HG02981 (cell line): ENCODE results near the gene FAAP100.
"Not testable (repeated sequence)": the region's sequence is repeated elsewhere in the genome, so short reads cannot be mapped to it uniquely, and the experiment has no call there.

Experiments
- ATAC-seq: cut with Tn5 transposase; IDR thresholded peaks from one replicate; pipeline ENCODE4 v1.9.1; 2021; ENCODE audit warnings: mild to moderate bottlenecking, moderate library complexity; ENCODE audit not compliant: unreplicated experiment

FAAP100 gene

DNA sequence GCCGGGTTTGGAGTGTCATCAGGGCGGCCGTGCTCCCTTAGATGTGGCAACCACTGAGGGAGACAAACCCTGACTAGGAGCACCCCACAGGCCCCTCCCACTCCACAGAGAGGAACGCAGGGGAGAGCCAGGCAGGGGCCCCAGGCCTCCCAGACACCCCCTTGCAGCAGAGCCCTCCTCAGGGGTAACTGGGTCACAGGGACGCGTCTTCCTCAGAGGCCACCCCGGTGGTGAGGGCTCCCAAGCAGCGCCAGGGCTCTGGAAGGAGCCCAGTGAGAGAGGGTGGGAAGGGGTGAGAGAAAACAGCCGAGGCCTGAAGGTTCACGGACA is 12.6 kb downstream of the FAAP100 start:
- ATAC-seq: no peak

GRCh38 chr17:81538651-81539570 is 13.2 kb downstream of the FAAP100 start:
- no peak for ATAC-seq

GRCh38 chr17:81537856-81538555 is 14.1 kb downstream of the FAAP100 start:
- ATAC-seq: no peak

- ATAC-seq: no peak
Observed at GRCh38 chr17:81537343-81537855, 14.8 kb downstream of the FAAP100 start.

DNA sequence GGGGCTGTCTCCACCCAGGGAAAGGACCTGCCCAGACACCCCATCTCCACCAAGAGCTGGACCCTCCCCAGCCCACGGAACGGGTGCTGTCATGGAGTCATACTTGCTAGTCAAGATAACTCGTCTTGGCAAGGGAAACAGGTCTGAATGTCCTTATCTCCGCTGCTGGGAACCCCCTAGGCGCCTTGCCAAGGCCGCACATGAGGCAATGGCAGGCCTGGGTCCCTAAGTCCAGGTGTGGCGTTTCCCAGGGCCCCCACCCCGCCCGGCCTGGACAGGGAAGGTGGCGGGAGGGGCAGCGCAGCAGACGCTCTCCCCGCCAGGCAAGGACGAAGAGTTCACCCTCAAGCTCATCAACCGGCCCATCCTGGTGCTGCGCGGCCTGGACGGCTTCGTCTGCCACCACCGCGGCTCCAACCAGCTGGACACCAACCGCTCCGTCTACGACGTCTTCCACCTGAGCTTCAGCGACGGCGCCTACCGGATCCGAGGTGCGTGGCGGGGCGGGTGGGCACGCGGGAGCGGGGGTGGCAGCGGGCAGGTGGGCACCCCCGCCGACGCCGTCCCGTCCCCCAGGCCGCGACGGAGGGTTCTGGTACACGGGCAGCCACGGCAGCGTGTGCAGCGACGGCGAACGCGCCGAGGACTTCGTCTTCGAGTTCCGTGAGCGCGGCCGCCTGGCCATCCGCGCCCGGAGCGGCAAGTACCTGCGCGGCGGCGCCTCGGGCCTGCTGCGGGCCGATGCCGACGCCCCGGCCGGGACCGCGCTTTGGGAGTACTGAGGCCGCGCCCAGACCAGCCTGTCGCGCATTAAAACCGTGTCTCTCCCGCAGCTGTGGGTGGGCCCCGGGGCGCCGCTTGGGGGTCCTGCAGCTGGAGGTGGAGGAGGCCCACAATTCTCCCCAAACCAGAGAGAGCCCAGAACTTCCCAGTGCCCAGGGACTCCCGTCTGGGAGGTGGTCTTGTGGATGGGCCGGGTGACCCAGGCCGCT is 15.6 kb downstream of the FAAP100 start:
- ATAC-seq: no peak

- ATAC-seq: no peak
Observed at GRCh38 chr17:81535480-81536298, 16.5 kb downstream of the FAAP100 start.

DNA sequence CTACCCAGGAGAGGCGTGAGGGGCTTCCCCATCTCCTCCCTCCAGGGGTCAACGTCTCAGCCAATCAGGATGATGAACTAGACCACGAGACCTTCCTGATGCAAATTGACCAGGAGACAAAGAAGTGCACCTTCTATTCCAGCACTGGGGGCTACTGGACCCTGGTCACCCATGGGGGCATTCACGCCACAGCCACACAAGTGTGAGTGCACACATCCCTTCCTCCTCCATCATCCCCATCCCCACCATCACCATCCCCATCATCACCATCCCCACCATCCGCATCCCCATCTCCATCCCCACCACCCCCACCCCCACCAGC is 17.2 kb downstream of the FAAP100 start:
- no peak for ATAC-seq

GRCh38 chr17:81534157-81535006 is 17.8 kb downstream of the FAAP100 start:
- ATAC-seq: no peak

GRCh38 chr17:81533339-81534141 is 18.6 kb downstream of the FAAP100 start:
- ATAC-seq: no peak

- no peak for ATAC-seq
Observed at GRCh38 chr17:81532490-81533287, 19.5 kb downstream of the FAAP100 start.

DNA sequence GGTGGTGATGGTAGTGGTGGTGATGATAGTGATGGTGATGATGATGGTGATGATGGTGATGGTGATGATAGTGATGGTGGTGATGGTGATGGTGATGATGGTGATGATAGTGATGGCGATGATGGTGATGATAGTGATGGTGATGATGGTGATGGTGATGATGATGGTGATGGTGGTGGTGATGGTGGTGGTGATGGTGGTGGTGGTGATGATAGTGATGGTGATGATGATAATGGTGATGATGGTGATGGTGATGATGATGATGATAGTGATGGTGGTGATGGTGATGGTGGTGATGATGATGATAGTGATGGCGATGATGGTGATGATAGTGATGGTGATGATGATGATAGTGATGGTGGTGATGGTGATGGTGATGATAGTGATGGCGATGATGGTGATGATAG is 20.2 kb downstream of the FAAP100 start:
- ATAC-seq: not testable (repeated sequence)

DNA sequence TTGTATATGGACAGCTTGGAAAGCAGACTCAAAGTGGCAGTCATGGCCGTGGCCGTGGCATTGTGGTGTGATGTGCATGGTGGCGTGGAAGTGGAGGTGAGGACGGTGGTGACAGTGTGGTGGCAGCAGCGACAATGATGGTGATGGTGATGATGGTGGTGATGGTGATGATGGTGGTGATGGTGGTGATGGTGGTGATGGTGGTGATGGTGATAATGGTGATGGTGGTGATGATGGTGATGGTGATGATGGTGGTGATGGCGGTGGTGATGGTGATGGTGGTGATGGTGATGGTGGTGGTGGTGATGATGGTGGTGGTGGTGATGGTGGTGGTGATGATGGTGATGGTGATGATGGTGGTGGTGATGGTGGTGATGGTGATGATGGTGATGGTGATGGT is 21.1 kb downstream of the FAAP100 start:
- not testable (repeated sequence) for ATAC-seq

DNA sequence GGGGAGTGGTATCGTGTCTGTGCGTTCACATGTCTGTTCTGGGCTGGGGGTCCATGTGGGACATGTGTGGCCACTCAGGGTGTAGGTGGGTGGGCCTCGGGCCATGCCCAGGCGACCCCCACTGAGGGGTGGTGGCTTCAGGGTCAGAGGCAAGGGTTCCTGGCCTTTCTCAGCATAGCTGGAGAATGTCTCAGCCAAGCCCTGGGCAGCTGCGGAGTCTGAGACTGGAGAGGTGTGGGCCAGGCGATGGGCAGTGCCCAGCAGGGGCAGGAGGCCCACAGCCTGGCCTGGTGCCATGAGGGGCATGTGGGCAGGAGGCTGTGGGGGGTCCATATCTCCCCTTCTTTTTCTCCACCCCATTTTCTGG is 22.7 kb downstream of the FAAP100 start:
- ATAC-seq: no peak

DNA sequence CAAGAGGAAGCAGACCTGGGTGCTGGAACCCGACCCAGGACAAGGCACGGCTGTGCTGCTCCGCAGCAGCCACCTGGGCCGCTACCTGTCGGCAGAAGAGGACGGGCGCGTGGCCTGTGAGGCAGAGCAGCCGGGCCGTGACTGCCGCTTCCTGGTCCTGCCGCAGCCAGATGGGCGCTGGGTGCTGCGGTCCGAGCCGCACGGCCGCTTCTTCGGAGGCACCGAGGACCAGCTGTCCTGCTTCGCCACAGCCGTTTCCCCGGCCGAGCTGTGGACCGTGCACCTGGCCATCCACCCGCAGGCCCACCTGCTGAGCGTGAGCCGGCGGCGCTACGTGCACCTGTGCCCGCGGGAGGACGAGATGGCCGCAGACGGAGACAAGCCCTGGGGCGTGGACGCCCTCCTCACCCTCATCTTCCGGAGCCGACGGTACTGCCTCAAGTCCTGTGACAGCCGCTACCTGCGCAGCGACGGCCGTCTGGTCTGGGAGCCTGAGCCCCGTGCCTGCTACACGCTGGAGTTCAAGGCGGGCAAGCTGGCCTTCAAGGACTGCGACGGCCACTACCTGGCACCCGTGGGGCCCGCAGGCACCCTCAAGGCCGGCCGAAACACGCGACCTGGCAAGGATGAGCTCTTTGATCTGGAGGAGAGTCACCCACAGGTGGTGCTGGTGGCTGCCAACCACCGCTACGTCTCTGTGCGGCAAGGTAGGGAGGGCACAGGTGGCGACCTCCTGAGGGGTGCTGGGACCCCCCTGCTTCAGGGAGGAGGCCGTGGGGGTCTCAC is 23.3 kb downstream of the FAAP100 start:
- no peak for ATAC-seq

DNA sequence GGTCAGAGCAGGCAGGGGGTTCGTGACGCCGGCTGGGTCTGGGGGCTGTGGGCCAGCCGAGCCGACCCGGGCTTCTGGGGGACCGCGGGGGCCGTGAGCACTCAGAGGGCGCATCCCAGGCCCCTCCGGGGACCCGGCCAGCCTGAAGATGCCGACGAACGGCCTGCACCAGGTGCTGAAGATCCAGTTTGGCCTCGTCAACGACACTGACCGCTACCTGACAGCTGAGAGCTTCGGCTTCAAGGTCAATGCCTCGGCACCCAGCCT is 23.8 kb downstream of the FAAP100 start:
- ATAC-seq: no peak

DNA sequence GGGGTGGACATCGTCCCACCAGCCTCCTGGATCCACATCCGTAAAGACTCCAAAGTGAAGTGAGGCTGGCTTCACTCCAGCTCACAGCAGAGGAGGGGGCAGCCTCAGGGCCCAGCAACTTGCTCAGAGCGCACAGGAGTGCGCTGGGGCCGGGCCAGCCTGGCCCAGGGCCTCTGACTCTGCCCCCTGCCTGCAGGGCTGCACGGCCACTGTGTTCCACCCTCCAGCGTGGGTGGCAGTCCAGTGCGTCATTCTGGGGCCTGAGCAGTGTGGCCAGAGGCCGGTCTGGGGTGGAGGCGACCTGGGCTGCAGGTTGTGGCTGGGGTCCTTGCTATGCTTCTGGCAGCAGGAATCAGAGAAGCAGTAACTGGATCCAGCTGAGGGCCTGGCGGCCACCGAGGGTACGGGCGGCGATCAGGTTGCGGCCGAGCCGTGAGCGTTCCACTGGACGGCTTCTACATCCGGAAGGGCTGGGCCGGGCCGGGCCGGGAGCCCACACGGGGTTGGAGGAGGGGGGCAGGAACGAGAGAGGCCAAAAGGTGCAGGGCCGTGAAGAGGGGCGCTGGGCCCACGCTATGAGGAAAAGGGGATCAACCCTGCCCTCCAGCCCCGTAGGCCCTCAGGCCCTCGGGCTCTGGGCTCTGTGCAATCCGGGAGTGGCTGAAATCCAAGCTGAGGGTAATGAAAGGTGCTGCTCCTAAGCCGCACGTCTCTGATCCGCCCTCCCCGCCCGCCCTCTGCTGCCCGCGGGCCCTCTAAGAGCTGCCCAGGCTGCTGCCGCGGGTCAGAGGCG is 24.4 kb downstream of the FAAP100 start, which contains the start of gene FSCN2:
FSCN2 (plus strand) TSS at position 787 of the 793 bp plus-strand sequence. CDS start 155 bp downstream, outside the sequence.
- ATAC-seq: no peak
